ENCODE results near the gene MUC12.
A peak's percentile ranks its signal among the peaks of the same experiment; 100 is the strongest.

MUC12 gene

GRCh38 chr7:101017064-101017777, 47.9 kb downstream of the MUC12 start:
- DNase-seq, result peak; percentile 74
- Histone ChIP-seq H3K27me3 (ENCODE audit: insufficient read depth, low read length, poor library complexity) (no peaks in the 10 kb centered on the region), H3K4me3 (ENCODE audit: low read depth in 1 of 2, low read length in 2 of 2) (no peak overlapping the region), H3K4me1 (ENCODE audit: insufficient read depth, low read length) (peaks cover 6% of the 10 kb centered on the region), H3K36me3 (ENCODE audit: insufficient read depth, low read length) (no peaks in the 10 kb centered on the region), H3K79me2 (ENCODE audit: insufficient read depth, low read length) (no peaks in the 10 kb centered on the region), H2AFZ (ENCODE audit: low read depth, low read length) (0 out of 2 replicates have a peak overlapping the region, but pooled peaks have one; percentile 38), H4K20me1 (ENCODE audit: insufficient read depth, low read length) (peaks cover 4% of the 10 kb centered on the region), H3K9me3 (ENCODE audit: insufficient read depth, low read length, severe bottlenecking) (no peaks in the 10 kb centered on the region), H3K9ac (ENCODE audit: low read depth, low read length) (no peak overlapping the region), H3K27ac (ENCODE audit: low read length) (no peak overlapping the region), H3K4me2 (ENCODE audit: insufficient read depth, low read length) (peak overlapping the region; percentile 46; the same call in 1 of the 2 replicates)
- peak; percentile 98 for ATAC-seq (ENCODE audit: insufficient read depth, low read depth)
- TF ChIP-seq EZH2 (IDR thresholded peaks at IDR 0.05; ENCODE audit: borderline replicate concordance, low read depth, low read length, severe bottlenecking) (no peak), CTCF (IDR thresholded peaks at IDR 0.05; ENCODE audit: borderline replicate concordance, extremely low read depth, low read length, poor library complexity, severe bottlenecking) (no peak)

DNA sequence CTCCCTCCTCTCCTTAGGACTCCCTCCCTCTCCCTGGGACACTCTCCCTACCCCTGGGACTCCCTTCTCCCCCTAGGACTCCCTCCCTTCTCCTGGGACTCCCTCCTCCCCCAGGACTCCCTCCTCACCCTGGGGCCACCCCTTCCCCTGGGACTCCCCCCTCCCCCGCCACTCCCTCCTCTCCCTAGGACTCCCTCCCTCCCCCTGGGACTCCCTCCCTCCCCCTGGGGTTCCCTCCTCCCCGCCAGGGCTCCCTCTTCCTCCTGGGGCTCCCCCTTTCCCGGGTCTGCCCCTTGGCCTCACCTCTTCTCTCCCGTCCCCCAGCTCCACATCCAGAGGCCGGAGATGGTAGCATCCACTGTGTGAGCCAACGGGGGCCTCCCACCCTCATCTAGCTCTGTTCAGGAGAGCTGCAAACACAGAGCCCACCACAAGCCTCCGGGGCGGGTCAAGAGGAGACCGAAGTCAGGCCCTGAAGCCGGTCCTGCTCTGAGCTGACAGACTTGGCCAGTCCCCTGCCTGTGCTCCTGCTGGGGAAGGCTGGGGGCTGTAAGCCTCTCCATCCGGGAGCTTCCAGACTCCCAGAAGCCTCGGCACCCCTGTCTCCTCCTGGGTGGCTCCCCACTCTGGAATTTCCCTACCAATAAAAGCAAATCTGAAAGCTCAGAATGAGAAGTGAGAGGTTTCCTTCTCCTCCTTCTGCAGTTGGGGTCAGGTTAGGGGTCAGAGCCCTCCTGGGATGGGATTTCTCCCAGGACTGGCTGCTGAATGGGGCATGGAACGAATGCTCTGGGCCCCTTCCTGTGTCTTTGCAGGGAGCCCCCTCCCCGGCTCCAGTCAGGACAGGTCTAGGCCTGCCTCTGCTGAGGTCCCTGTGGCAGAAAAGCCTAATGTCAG, 49.2 kb downstream of the MUC12 start:
- H3K9ac ChIP-seq (ENCODE audit: low read depth, low read length), result no peak overlapping the region
- no peaks in the 10 kb centered on the region for H3K36me3 ChIP-seq (ENCODE audit: insufficient read depth, low read length)
- peaks cover 6% of the 10 kb centered on the region for H3K4me1 ChIP-seq (ENCODE audit: insufficient read depth, low read length)
- peaks cover 4% of the 10 kb centered on the region for H4K20me1 ChIP-seq (ENCODE audit: insufficient read depth, low read length)
- no peaks in the 10 kb centered on the region for H3K79me2 ChIP-seq (ENCODE audit: insufficient read depth, low read length)
- no peak overlapping the region for H2AFZ ChIP-seq (ENCODE audit: low read depth, low read length)
- ATAC-seq (ENCODE audit: insufficient read depth, low read depth) (no peak), DNase-seq (no peak)
- H3K4me2 ChIP-seq (ENCODE audit: insufficient read depth, low read length), result no peak overlapping the region
- H3K27me3 ChIP-seq (ENCODE audit: insufficient read depth, low read length, poor library complexity), result no peaks in the 10 kb centered on the region
- TF ChIP-seq EZH2 (IDR thresholded peaks at IDR 0.05; ENCODE audit: borderline replicate concordance, low read depth, low read length, severe bottlenecking), result no peak
- TF ChIP-seq CTCF (IDR thresholded peaks at IDR 0.05; ENCODE audit: borderline replicate concordance, extremely low read depth, low read length, poor library complexity, severe bottlenecking), result no peak
- H3K4me3 ChIP-seq (ENCODE audit: low read depth in 1 of 2, low read length in 2 of 2), result no peak overlapping the region
- no peaks in the 10 kb centered on the region for H3K9me3 ChIP-seq (ENCODE audit: insufficient read depth, low read length, severe bottlenecking)
- H3K27ac ChIP-seq (ENCODE audit: low read length), result no peak overlapping the region

DNA sequence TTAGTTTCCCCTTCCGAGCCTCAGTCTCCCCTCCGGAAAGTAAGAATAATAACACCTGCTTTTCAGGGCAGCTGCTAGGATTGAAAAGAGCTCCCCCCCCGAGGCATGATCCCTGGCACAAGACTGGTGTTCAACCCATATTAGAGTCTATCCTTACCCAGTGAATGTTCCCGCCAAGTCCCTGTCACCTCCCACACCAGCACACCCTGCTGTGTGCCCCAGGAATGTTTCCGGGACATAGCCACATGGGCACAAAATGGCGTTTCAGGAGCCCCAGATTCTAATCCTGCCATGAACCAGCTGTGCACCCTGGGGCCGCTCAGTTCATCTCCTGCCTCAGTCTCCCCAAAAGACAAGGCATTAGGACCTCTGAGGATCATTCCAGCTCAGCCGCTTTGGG, 51.1 kb downstream of the MUC12 start:
- Histone ChIP-seq H3K4me3 (ENCODE audit: low read depth in 1 of 2, low read length in 2 of 2) (no peak overlapping the region), H3K4me1 (ENCODE audit: insufficient read depth, low read length) (peaks cover 6% of the 10 kb centered on the region), H4K20me1 (ENCODE audit: insufficient read depth, low read length) (peaks cover 4% of the 10 kb centered on the region), H3K4me2 (ENCODE audit: insufficient read depth, low read length) (no peak overlapping the region), H3K27me3 (ENCODE audit: insufficient read depth, low read length, poor library complexity) (no peaks in the 10 kb centered on the region), H3K79me2 (ENCODE audit: insufficient read depth, low read length) (no peaks in the 10 kb centered on the region), H3K27ac (ENCODE audit: low read length) (no peak overlapping the region), H3K36me3 (ENCODE audit: insufficient read depth, low read length) (no peaks in the 10 kb centered on the region), H3K9me3 (ENCODE audit: insufficient read depth, low read length, severe bottlenecking) (no peaks in the 10 kb centered on the region), H3K9ac (ENCODE audit: low read depth, low read length) (no peak overlapping the region), H2AFZ (ENCODE audit: low read depth, low read length) (no peak overlapping the region)
- TF ChIP-seq EZH2 (IDR thresholded peaks at IDR 0.05; ENCODE audit: borderline replicate concordance, low read depth, low read length, severe bottlenecking), result no peak
- TF ChIP-seq CTCF (IDR thresholded peaks at IDR 0.05; ENCODE audit: borderline replicate concordance, extremely low read depth, low read length, poor library complexity, severe bottlenecking), result no peak
- ATAC-seq (ENCODE audit: insufficient read depth, low read depth) (no peak), DNase-seq (no peak)
